GM18526 (cell line): ENCODE results near the gene NTN1.

ENCODE experiments used
- POLR2A ChIP-seq: IDR thresholded peaks from 3 replicates; pipeline ENCODE4 v1.6.1; 2011; ENCODE audit not compliant: insufficient read length; ENCODE audit errors: extremely low read depth

NTN1 gene

GRCh38 chr17:9174779-9175574 lies 153.7 kb downstream of the NTN1 start:
- no peak for TF ChIP-seq POLR2A

DNA sequence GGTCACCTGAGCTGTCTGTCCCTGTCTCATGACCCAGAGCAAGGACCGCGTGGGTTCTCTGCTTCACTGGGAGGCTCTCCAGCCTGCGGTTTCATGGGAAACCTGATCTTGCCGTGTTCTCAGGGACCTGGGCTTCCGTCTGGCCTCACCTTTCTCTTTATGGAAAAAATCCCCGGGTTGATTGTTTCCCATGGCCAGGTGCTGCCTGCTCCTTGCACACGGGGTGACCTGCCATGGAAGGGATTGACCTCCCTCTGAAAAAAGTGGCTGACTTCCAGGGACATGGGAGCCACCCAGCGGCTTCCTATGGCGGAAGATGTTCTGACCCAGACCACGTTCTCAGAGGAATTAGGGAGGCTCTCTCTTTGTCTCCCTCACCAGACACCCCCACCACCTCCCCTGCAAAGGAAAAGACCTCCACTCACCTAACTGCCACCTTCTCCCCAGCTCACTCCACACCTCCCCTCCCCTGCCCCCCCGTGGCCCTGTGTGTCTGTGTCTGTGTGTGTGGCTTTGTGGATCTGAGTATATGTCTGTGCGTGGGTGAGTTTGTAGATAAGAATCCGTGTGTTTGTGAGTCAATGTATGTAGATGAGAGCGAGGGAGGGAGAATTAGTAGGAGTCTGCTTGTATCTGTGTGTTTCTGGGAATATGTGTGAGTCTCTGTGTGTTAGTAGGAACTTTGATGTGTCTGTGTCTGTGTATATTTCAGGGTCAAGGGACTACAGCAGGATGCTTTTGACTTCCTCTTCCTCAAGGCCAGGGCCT lies 154.6 kb downstream of the NTN1 start:
- no peak for TF ChIP-seq POLR2A

DNA sequence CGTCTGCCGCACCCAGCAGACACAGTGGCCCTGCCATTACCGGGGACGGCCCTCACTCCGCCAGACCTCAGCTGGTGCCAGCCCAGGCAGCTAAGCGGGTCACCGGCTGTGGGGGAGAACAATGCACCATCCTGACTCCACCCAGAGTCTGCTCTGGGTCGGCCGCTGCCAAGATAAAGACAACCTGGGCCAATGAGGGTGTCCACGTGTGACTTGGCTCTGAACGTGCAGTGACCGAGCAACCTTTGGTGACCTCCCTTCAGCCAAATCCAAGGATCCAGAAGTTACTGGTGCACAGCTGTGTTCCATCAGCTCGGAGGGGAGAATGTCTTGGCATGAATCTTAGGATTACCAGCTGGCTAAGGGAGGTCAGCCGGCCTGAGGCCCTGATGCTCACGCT lies 155.9 kb downstream of the NTN1 start:
- TF ChIP-seq POLR2A = no peak

GRCh38 chr17:9178319-9178718 lies 157.0 kb downstream of the NTN1 start:
- TF ChIP-seq POLR2A = no peak

GRCh38 chr17:9179602-9180001 lies 158.3 kb downstream of the NTN1 start:
- no peak for TF ChIP-seq POLR2A

DNA sequence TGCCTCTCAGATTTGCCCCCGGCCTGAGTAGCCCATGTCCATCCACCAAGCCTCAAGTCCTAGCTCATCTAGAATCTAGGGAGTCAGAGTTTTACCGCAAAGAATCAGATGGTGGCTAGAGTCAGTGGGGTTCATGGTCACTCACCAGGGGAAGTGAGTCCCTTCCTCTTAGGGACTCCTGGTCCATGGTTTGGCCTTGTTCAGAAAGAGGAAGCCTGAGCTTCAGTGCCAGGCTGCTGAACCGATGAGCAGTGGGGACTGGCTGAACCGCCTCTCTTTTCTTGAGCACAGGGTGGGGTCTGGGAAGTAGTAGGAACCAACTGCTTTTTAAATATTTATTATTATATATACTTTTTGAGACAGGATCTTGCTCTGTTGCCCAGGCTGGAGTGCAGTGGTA lies 160.3 kb downstream of the NTN1 start:
- TF ChIP-seq POLR2A = no peak

- no peak for TF ChIP-seq POLR2A
These were observed 162.0 kb downstream of the NTN1 start for GRCh38 chr17:9183306-9183705.

DNA sequence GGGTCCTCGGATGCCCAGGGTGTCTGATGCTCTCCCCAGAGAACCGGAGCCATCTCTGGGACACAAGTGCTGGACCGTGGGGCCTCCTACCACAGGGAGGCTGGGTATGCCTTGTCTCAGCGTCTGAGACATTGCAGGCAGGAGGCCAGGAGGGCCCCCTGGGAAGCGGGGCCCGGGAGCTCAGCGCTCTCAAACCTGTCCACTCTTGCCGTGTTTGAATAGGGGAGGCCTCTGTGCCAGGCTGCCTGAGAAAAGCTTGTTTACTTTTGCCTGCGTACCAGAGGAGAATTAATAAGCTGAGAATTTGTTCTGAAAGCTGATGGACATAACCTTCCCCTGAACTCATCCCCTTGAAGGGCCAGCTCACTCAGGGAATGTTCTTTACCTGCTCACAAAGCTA lies 163.8 kb downstream of the NTN1 start:
- TF ChIP-seq POLR2A = no peak

DNA sequence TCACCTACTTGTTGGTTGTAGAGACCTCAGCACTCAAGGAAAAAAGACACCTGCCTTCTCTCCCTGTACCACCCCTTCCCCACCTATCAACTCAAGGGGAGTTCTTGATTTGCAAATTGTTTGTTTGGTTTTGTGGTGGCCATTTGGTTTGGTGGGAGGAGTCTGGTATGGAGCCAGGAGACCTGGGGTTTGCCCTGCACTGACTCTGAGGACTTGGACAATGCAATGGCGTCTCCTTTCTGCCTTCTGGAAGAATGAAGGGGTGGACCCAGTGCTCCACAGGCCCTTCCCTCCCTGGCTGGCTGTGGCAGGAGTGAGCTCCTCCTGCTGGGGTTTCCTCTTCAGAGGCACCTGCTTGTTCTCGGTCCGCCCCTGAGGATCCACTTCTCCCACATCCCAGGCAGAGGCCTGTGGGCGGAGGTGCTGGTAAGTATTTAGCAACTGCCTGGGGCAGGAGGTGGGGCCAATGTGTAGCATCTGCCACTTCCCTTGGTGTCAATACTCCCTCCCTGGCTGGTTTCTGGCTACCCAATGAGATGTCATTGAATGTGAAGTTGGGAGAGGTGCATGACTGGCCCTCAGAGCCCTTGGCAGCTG lies 164.5 kb downstream of the NTN1 start:
- no peak for TF ChIP-seq POLR2A

GRCh38 chr17:9187828-9188227 lies 166.5 kb downstream of the NTN1 start:
- TF ChIP-seq POLR2A = no peak

GRCh38 chr17:9188367-9188766 lies 167.1 kb downstream of the NTN1 start:
- TF ChIP-seq POLR2A = no peak

- no peak for TF ChIP-seq POLR2A
These were observed 168.6 kb downstream of the NTN1 start for GRCh38 chr17:9189870-9190269.

DNA sequence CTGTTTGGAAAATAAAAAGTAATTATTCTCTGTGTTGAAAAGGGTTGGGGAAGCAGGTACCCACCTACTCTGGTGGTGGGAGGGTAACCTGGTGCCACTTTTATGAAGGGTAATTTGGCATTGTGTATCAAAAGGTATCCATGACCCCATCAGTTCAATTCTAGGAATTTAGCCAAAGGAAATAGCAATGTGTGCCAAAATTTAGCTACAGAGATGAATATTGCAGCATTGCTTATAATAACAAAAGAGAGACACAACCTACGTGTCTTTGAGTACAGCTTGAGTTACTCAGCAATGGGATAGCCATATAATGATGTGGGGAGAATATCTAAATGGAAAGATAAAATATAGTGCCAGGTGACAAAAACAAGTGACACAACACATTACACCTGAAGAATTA lies 170.7 kb downstream of the NTN1 start:
- no peak for TF ChIP-seq POLR2A

DNA sequence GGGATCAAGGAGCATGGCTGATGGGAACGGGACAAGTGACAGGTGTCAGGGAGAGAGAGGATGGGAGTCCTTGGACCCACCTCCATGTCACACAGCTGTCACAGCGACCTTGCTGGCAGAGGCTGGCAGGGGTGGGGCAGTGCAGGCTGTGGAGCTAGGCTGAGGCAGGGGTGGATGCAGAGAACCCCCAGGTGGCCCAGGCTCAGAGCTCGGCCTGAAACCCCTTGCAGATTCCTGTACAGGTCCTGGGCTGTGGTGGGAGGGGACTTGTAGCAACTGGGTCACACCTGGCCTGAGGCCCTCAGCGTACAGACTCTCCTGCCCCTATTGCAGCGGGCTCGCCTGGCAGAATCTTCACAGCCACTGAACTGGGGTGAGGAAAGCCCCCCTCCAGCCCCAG lies 174.1 kb downstream of the NTN1 start:
- TF ChIP-seq POLR2A = no peak

- TF ChIP-seq POLR2A = no peak
These were observed 174.8 kb downstream of the NTN1 start for GRCh38 chr17:9195961-9196670.
